ENCODE measurements around the gene CYB5RL. TPM values are rescaled to one million over a fixed set of nuclear protein-coding genes. Genes with fewer than 3 reads are reported as not detected.

The CYB5RL gene
- total RNA-seq, 3 donors from 2014 or later: 4.5 to 8.0 (median 7.5) TPM

GRCh38 chr1:54225986-54226559 is 26.2 kb upstream of the CYB5RL start:
- Histone ChIP-seq H3K4me3 (no peak overlapping the region), H3K36me3 (no peaks in the 10 kb centered on the region), H3K9me3 (no peaks in the 10 kb centered on the region), H3K27ac (no peak overlapping the region), H3K4me1 (peaks cover 0 to 4% of the 10 kb centered on the region in 2 donors), H3K27me3 (no peaks in the 10 kb centered on the region)
- DNase-seq (ENCODE audit: low spot score in 2 of 2): no peak
- intact Hi-C loops (cut with DNase I; ENCODE audit: low total_unique reads): no loop called here
- no peak for TF ChIP-seq POLR2AphosphoS5 (IDR thresholded peaks at IDR 0.05)
- no peak for TF ChIP-seq POLR2A (IDR thresholded peaks at IDR 0.05)
- no peak for TF ChIP-seq CTCF (IDR thresholded peaks at IDR 0.05)

GRCh38 chr1:54225378-54225777 is 25.5 kb upstream of the CYB5RL start:
- no peak for DNase-seq (ENCODE audit: low spot score in 2 of 2)
- Histone ChIP-seq H3K9me3 (no peaks in the 10 kb centered on the region), H3K36me3 (no peaks in the 10 kb centered on the region), H3K4me1 (peaks cover 0 to 4% of the 10 kb centered on the region in 2 donors), H3K27me3 (no peaks in the 10 kb centered on the region), H3K4me3 (no peak overlapping the region), H3K27ac (no peak overlapping the region)
- intact Hi-C loops (cut with DNase I; ENCODE audit: low total_unique reads): no loop called here
- TF ChIP-seq POLR2AphosphoS5 (IDR thresholded peaks at IDR 0.05): no peak

GRCh38 chr1:54224233-54224632 is 24.4 kb upstream of the CYB5RL start:
- intact Hi-C loops (cut with DNase I; ENCODE audit: low total_unique reads): no loop called here
- Histone ChIP-seq H3K36me3 (no peaks in the 10 kb centered on the region), H3K9me3 (no peaks in the 10 kb centered on the region), H3K4me3 (no peak overlapping the region), H3K4me1 (peaks cover 0 to under 1% of the 10 kb centered on the region in 2 donors), H3K27ac (no peak overlapping the region), H3K27me3 (no peaks in the 10 kb centered on the region)
- DNase-seq (ENCODE audit: low spot score in 2 of 2): no peak
- no peak for TF ChIP-seq POLR2AphosphoS5 (IDR thresholded peaks at IDR 0.05)
- TF ChIP-seq POLR2A (IDR thresholded peaks at IDR 0.05): no peak
- no peak for TF ChIP-seq CTCF (IDR thresholded peaks at IDR 0.05)

GRCh38 chr1:54223441-54224202 is 23.8 kb upstream of the CYB5RL start:
- H3K4me1 ChIP-seq: no peaks in the 10 kb centered on the region
- TF ChIP-seq CTCF (IDR thresholded peaks at IDR 0.05): no peak
- no peak for TF ChIP-seq POLR2A (IDR thresholded peaks at IDR 0.05)
- TF ChIP-seq POLR2AphosphoS5 (IDR thresholded peaks at IDR 0.05): no peak
- intact Hi-C loops (cut with DNase I; ENCODE audit: low total_unique reads): no loop called here
- H3K27ac ChIP-seq: no peak overlapping the region
- H3K27me3 ChIP-seq: no peaks in the 10 kb centered on the region
- no peaks in the 10 kb centered on the region for H3K9me3 ChIP-seq
- no peak for DNase-seq (ENCODE audit: low spot score in 2 of 2)
- no peak overlapping the region for H3K4me3 ChIP-seq
- H3K36me3 ChIP-seq: no peaks in the 10 kb centered on the region

GRCh38 chr1:54222711-54223110 is 22.9 kb upstream of the CYB5RL start:
- Histone ChIP-seq H3K36me3 (no peaks in the 10 kb centered on the region), H3K9me3 (no peaks in the 10 kb centered on the region), H3K4me1 (no peaks in the 10 kb centered on the region), H3K4me3 (no peak overlapping the region), H3K27ac (no peak overlapping the region), H3K27me3 (no peaks in the 10 kb centered on the region)
- no peak for DNase-seq (ENCODE audit: low spot score in 2 of 2)
- no peak for TF ChIP-seq POLR2A (IDR thresholded peaks at IDR 0.05)
- TF ChIP-seq CTCF (IDR thresholded peaks at IDR 0.05): no peak
- TF ChIP-seq POLR2AphosphoS5 (IDR thresholded peaks at IDR 0.05): no peak
- intact Hi-C loops (cut with DNase I; ENCODE audit: low total_unique reads): no loop called here

All from breast epithelium (tissue), 4 donors.